Endodermal cell (in vitro differentiated cells): ENCODE measurements around the gene TP73. TPM values are rescaled to one million over a fixed set of nuclear protein-coding genes. Genes with fewer than 3 reads are reported as not detected.

ENCODE experiments used
- DNase-seq: peaks from one replicate; pipeline ENCODE4 v3.0.0-alpha.2; 2017
- H3K27ac ChIP-seq: 2 replicates; pipeline ENCODE4 v1.5.1; 2013; ENCODE audit warnings: mild to moderate bottlenecking, low read depth, low read length, moderate library complexity
- H3K27me3 ChIP-seq: 2 replicates; pipeline ENCODE4 v1.6.1; 2013; ENCODE audit warnings: mild to moderate bottlenecking, low read length, moderate library complexity; ENCODE audit not compliant: insufficient read depth, control insufficient read depth, poor library complexity, severe bottlenecking
- H3K36me3 ChIP-seq: 2 replicates; pipeline ENCODE4 v1.7.0; 2013; ENCODE audit warnings: mild to moderate bottlenecking, low read length, moderate library complexity; ENCODE audit not compliant: control insufficient read depth, insufficient read depth
- H3K4me1 ChIP-seq: one replicate; pipeline ENCODE4 v1.7.0; 2013; ENCODE audit warnings: low read length; ENCODE audit not compliant: control insufficient read depth, insufficient read depth
- H3K4me3 ChIP-seq: 2 replicates; pipeline ENCODE4 v1.5.1; 2013; ENCODE audit warnings: mild to moderate bottlenecking, low read length, moderate library complexity
- H3K9ac ChIP-seq: 2 replicates; pipeline ENCODE4 v1.6.1; 2013; ENCODE audit warnings: mild to moderate bottlenecking, low read length, moderate library complexity; ENCODE audit not compliant: poor library complexity, severe bottlenecking; ENCODE audit errors: extremely low read depth
- H3K9me3 ChIP-seq: 2 replicates; pipeline ENCODE4 v1.6.1; 2013; ENCODE audit warnings: mild to moderate bottlenecking, low read length, moderate library complexity; ENCODE audit not compliant: control insufficient read depth
- H3K27ac Mint-ChIP-seq: 2 replicates; pipeline ENCODE4 v1.8.0; 2020; ENCODE audit warnings: mixed read lengths
- H3K27me3 Mint-ChIP-seq: 2 replicates; pipeline ENCODE4 v1.8.0; 2021; ENCODE audit warnings: mild to moderate bottlenecking, mixed read lengths; ENCODE audit not compliant: insufficient read depth
- H3K36me3 Mint-ChIP-seq: 2 replicates; pipeline ENCODE4 v1.8.0; 2020; ENCODE audit warnings: low read depth, mixed read lengths
- H3K4me1 Mint-ChIP-seq: 2 replicates; pipeline ENCODE4 v1.8.0; 2020; ENCODE audit warnings: mixed read lengths
- H3K4me3 Mint-ChIP-seq: 2 replicates; pipeline ENCODE4 v1.8.0; 2020; ENCODE audit warnings: mild to moderate bottlenecking, moderate library complexity, mixed read lengths
- H3K9me3 Mint-ChIP-seq: 2 replicates; pipeline ENCODE4 v1.8.0; 2020; ENCODE audit warnings: mild to moderate bottlenecking, mixed read lengths
- WGBS, 2 experiments: methylation state at CpG; one replicate each; pipeline versions ENCODE4 v1.1.5 to v1.1.7; 2013; ENCODE audit warnings: missing lambda C conversion rate in 2 of 2, mixed read lengths in 1 of 2; ENCODE audit not compliant: insufficient coverage in 1 of 2, insufficient read length in 1 of 2; 5-methylcytosine and 5-hydroxymethylcytosine counted together
- total RNA-seq, 2 donors: library from RNA; stranded (reverse); fragmentation: NEBNext Ultra II Directional in 1 of 2; extraction: Animal tissue kit (Norgen Biotek cat#: 25700) in 1 of 2; gene quantifications; 2 replicates in 1 of 2; 3 replicates in 1 of 2; pipeline ENCODE4 v1.2.1, GENCODE V29; 2021
- TF ChIP-seq, protein P1 (sequence below): fragments of 200-600 bp; sonication (generic); conservative IDR thresholded peaks from 2 replicates; pipeline ENCODE4 v1.5.0; 2021; ENCODE audit warnings: antibody characterized with exemption, mild to moderate bottlenecking

TP73 gene
- total RNA-seq, 2 donors from 2014 or later = 3.4 to 3.5 TPM

DNA sequence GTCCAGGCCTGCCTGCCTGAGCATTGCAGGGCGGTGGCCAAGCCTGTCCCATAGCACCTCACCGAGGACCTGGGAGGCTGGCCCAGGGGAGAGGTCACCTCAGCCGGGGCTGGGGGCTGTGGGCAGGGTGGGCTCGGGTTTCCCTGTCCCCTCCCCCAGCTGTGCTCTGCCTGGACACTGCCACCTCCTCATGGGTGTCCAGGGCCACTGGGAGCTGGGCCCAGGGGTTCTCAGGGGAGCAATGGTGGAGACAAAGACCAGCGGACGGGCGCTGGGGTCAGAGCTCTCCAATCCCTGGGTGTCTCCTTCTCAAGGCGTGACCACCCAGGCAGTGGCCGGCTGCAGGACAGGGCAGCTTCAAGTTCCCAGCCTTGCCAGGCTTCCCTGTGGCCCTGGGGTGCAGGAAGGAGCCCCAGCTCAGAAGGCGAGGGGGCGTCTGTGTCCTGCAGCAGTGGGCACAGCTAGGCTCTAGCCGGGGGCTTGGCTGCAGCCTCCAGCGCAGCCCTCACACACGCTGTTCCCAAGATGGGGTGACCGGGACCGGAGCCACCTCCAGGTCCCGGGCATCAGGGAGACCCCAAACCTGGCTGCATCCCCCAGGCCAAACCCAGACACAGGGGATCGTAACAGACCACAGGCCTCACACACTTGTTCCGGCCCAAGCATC is 29.0 kb downstream of the TP73 start:
- Histone ChIP-seq H3K9me3 (no peaks in the 10 kb centered on the region), H3K9ac (no peak overlapping the region), H3K36me3 (no peaks in the 10 kb centered on the region)

DNA sequence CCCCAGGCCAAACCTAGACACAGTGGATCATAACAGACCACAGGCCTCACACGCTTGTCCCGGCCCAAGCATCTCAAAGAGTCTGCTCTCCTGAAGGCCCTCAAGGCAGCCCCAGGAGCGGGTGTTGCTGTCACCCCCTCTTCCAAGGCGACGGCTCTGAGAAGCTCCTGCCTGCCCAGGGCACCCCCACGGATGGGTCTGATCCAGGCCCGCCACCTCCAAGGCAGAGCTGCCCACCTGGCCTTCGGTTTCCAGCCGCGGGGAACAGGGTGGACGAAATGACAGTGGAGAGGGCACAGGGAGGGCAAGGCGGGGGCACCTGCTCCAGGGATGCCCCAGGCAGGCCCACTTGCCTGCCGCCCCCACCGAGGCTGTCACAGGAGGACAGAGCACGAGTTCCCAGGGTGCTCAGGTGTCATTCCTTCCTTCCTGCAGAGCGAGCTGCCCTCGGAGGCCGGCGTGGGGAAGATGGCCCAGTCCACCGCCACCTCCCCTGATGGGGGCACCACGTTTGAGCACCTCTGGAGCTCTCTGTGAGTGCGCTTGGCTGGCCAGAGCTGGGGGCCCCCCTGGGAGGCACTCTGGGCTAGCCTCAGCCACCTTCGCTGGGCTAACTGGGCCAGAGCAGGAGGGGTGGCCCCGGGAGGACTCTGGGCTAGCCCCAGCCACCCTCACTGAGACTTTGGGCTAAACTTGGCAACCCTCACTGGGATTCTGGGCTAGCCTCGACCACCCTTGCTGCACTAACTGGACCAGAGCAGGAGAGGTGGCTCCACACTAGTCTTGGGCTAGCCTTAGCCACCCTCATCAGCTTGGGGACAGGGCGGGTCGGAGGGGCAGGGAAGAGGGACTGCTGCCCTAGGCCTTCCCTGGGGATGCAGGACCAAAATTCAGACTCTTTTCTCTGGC is 29.8 kb downstream of the TP73 start:
- Histone ChIP-seq H3K4me1 (no peaks in the 10 kb centered on the region), H3K27ac (no peak overlapping the region), H3K9me3 (no peaks in the 10 kb centered on the region), H3K4me3 (no peak overlapping the region), H3K9ac (no peak overlapping the region), H3K36me3 (no peaks in the 10 kb centered on the region), H3K27me3 (peaks cover 22% of the 10 kb centered on the region)
- no peak overlapping the region for H3K4me3 Mint-ChIP-seq
- peaks cover 22% of the 10 kb centered on the region for H3K27me3 Mint-ChIP-seq
- no peak overlapping the region for H3K27ac Mint-ChIP-seq
- TF ChIP-seq, protein P1, sequence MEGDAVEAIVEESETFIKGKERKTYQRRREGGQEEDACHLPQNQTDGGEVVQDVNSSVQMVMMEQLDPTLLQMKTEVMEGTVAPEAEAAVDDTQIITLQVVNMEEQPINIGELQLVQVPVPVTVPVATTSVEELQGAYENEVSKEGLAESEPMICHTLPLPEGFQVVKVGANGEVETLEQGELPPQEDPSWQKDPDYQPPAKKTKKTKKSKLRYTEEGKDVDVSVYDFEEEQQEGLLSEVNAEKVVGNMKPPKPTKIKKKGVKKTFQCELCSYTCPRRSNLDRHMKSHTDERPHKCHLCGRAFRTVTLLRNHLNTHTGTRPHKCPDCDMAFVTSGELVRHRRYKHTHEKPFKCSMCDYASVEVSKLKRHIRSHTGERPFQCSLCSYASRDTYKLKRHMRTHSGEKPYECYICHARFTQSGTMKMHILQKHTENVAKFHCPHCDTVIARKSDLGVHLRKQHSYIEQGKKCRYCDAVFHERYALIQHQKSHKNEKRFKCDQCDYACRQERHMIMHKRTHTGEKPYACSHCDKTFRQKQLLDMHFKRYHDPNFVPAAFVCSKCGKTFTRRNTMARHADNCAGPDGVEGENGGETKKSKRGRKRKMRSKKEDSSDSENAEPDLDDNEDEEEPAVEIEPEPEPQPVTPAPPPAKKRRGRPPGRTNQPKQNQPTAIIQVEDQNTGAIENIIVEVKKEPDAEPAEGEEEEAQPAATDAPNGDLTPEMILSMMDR = no peak
- H3K9me3 Mint-ChIP-seq = no peaks in the 10 kb centered on the region
- H3K36me3 Mint-ChIP-seq = no peaks in the 10 kb centered on the region
- no peak for DNase-seq
- H3K4me1 Mint-ChIP-seq = no peaks in the 10 kb centered on the region
- 86 to 95% methylated on average over 10 to 27 of the region's 27 CpGs for WGBS, 2 experiments

More for the DNA sequence above, 29.0 kb downstream of the TP73 start:
- Mint-ChIP-seq H3K4me1 (no peaks in the 10 kb centered on the region), H3K9me3 (no peaks in the 10 kb centered on the region), H3K27me3 (peaks cover 20% of the 10 kb centered on the region), H3K4me3 (no peak overlapping the region), H3K27ac (no peak overlapping the region), H3K36me3 (no peaks in the 10 kb centered on the region)
- 90 to 92% methylated on average over 14 to 19 of the region's 19 CpGs for WGBS, 2 experiments
- Histone ChIP-seq H3K4me1 (no peaks in the 10 kb centered on the region), H3K27me3 (peaks cover 22% of the 10 kb centered on the region), H3K4me3 (no peak overlapping the region), H3K27ac (no peak overlapping the region)
- no peak for DNase-seq
- TF ChIP-seq, protein P1 = no peak

DNA sequence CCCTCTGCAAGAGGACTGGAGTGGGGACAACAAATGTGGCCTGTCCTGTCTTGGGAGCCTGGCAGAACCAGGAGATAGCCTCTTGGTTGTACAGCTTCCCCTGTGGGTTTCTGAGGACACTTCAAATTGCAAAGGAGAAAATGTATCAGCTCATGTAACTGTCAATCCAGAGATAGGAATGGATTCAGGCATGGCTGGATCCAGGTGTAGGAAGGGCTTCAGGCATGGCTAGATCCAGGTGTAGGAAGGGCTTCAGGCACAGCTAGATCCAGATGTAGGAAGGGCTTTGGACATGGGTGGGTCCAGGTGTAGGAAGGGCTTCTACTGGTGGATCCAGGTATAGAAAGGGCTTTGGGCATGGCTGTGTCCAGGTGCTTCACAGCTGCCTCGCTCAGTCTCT is 30.9 kb downstream of the TP73 start:
- Histone ChIP-seq H3K4me3 (no peak overlapping the region), H3K36me3 (no peaks in the 10 kb centered on the region), H3K9me3 (no peaks in the 10 kb centered on the region), H3K27me3 (peaks cover 22% of the 10 kb centered on the region), H3K27ac (no peak overlapping the region), H3K4me1 (no peaks in the 10 kb centered on the region), H3K9ac (no peak overlapping the region)
- peaks cover 22% of the 10 kb centered on the region for H3K27me3 Mint-ChIP-seq
- H3K9me3 Mint-ChIP-seq = no peaks in the 10 kb centered on the region
- no peak overlapping the region for H3K27ac Mint-ChIP-seq
- no peak for DNase-seq
- WGBS, 2 experiments = 100% methylated on average over 1 of the region's 1 CpG
- H3K4me1 Mint-ChIP-seq = peaks cover 2% of the 10 kb centered on the region
- no peaks in the 10 kb centered on the region for H3K36me3 Mint-ChIP-seq
- no peak overlapping the region for H3K4me3 Mint-ChIP-seq
- TF ChIP-seq, protein P1 = no peak
